HG03575 (cell line): ENCODE data around the gene AKAP13.

Experiments
- ATAC-seq: cut with Tn5 transposase; IDR thresholded peaks from one replicate; pipeline ENCODE4 v1.9.1; 2021; ENCODE audit not compliant: unreplicated experiment, insufficient number of reproducible peaks, low FRiP score; ENCODE audit errors: extremely low read depth

The AKAP13 gene

DNA sequence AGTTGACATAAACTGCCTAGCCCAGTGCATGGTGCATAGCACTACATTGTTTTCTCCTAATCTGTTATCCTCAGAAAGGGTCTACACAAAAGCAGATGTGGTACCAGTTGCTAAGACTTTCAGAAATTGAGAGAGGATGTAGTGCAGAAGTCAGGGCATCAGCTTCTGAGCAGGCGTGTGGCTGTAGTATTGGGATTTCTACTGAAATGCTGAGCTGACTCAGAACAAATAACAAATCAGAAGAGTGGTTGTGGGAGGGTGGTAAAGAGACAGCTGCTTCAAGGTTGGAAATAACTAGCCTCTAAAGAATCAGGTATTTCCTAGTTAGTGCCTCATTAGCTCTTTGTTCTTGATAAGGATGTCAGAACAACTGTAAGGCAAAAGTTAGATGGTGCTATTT lies 161.3 kb downstream of the AKAP13 start:
- ATAC-seq: no peak

- ATAC-seq: no peak
Measured at GRCh38 chr15:85542488-85542887, 162.1 kb downstream of the AKAP13 start.

- ATAC-seq: no peak
Measured at GRCh38 chr15:85542895-85543331, 162.5 kb downstream of the AKAP13 start.

GRCh38 chr15:85543741-85544155 lies 163.3 kb downstream of the AKAP13 start:
- no peak for ATAC-seq

DNA sequence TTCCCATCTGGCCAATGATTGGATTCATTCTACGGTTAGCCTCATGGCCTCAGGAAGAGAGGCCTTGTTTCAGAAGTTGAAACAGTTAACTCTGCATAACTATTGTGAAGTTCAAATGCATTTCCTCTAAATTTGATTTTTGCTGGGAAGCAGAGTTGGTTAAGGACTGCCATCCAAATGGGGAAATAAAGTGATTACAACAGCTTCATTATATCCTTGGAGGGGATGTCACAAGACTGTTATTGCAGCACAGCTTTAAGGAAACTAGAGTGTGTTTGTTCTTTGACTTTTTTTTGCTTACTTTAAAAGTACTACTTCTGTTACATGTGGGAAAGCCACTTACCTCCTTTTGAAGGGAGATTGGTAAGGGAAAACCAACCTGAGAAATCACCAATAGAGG lies 164.8 kb downstream of the AKAP13 start:
- ATAC-seq: no peak

DNA sequence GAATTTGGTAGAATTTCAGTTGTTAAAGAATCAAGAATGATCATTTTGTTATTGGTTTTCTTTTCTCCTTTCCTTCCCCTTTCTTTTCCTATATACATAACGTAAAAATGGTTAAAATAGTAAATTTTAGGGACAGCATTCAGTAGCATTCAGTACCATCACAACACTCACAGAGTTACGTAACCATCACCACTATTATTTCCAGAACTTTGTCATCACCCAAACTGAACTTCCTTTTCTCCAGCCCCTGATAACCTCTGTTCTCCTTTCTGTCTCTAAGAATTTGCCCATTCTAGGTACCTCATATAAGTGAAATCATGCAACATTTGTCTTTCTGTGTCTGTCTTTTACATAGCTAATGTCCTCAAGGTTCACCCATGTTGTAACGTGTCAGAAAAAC lies 165.3 kb downstream of the AKAP13 start:
- ATAC-seq: no peak

- no peak for ATAC-seq
Measured at GRCh38 chr15:85547386-85547785, 167.0 kb downstream of the AKAP13 start.

DNA sequence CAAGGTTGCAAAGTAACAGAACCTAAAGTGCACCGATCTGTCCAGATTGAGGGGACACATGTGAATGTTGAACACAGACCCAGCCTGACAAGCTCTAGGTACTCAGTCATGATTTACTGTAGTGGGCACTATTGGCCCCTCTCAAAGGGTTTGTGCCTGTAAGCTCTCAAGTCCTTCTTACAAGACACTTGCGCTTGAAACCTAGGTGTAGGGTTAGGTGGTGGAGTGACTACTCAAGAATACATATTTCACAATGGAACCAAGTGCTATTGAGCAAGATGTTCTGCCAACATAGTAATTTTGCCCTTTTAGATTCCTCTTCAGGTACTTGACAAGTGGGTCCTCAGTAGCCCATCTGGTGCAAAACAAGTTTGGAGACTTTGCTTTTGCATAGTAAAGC lies 169.9 kb downstream of the AKAP13 start:
- ATAC-seq: no peak

DNA sequence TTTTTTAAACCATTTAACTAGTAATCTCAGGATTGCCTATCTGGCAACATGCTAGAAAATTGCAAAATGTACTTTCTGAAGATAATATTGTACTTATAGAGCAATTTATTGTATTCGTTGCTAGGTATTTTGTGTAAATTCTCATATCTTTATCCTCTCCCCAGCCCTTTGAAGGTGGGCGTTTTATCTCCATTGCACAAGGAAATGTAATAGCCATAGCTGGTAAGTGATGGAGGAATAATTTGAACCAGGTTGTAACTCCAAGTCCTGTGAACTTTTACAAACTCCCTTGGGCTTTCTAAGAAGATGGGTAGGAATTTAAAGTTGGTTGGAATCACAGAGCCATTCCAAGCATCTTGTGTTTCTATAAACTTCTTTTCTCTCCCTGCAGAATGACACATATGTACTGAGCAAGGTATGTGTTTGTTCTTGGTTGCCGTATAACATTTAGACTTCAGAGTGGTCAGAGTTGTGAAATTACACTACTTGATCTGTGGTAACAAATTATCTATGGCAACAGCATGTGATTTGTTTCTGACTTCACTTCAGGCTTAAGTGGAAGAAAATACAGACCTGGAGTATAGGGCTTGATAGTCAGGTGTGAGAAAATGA lies 170.9 kb downstream of the AKAP13 start:
- no peak for ATAC-seq

DNA sequence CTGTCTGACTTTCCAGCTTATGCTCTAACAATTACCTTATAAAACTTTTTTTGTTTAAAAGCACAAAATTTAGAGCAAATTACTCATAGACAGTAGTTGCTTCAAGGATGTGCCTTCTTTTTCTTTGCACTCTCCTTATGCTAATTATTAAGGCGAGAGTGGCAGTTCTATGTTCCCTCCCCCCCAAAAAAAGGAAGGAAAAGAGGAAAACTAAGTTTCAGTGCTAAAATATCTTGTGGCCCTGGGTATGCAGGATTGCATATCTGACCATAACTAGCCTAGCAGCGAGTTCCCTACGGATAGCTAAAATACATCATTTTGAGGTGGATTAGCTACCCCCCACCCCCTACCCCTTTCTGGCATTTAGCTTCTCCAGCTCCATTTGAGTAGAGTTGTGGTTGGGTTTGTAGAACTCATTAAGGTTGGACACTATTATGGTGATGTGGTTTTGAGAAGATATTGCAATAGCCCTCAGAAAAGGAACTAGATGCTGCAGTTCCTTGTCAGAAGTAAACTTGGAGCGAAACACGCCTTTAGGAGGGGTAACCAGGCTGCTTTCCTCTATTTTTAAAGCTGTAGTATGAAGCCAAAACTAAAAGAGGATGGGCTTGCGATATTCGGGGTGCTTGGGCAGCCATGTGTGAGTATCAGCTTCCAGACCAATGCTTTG lies 174.6 kb downstream of the AKAP13 start:
- ATAC-seq: no peak

GRCh38 chr15:85555875-85556617 lies 175.6 kb downstream of the AKAP13 start:
- ATAC-seq: no peak

GRCh38 chr15:85556618-85556895 lies 176.2 kb downstream of the AKAP13 start:
- ATAC-seq: no peak

- no peak for ATAC-seq
Measured at GRCh38 chr15:85557385-85557784, 177.0 kb downstream of the AKAP13 start.

DNA sequence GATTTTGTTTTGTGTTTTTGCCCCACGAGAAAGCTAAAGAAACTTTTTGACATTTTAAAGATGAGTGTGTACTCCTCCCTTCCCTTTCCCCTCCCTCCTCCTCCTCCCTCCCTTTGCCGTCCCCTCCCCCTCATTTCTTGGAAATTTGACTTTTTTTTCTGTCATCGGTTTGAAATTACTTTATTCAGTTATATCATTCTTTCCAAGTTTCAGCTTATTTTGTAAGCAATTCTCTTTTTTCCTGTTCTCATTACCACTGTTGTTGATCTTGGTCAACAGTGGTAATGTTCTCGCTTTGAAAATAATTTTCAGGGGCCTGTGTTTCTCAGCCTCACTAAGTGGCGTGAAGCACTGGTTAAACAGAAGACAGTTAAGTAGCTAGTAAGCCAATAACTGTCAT lies 178.4 kb downstream of the AKAP13 start:
- no peak for ATAC-seq

- no peak for ATAC-seq
Measured at GRCh38 chr15:85559530-85559929, 179.1 kb downstream of the AKAP13 start.

DNA sequence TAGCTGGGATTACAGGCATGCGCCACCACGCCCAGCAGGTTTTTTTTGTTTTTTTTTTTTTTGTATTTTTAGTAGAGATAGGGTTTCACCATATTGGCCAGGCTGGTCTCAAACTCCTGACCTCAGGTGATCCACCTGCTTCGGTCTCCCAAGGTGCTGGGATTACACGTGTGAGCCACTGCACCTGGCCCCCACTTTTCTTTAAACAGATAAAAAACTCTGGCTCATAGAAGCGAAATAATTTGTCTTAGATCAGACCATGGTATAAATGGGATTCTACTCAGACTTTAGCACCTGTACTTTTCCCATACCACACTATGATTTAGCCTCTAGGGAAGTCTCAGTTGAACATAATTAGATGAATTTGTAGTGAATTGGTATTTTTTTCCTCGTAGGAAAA lies 182.4 kb downstream of the AKAP13 start:
- no peak for ATAC-seq

- ATAC-seq: no peak
Measured at GRCh38 chr15:85563328-85563727, 182.9 kb downstream of the AKAP13 start.

GRCh38 chr15:85563731-85564130 lies 183.3 kb downstream of the AKAP13 start:
- no peak for ATAC-seq

- ATAC-seq: no peak
Measured at GRCh38 chr15:85564686-85565085, 184.3 kb downstream of the AKAP13 start.

GRCh38 chr15:85568261-85568808 lies 187.9 kb downstream of the AKAP13 start:
- ATAC-seq: no peak
